Heart left ventricle (tissue), 16 donors: Measurements from ENCODE around the gene TMPO. TPM values are rescaled to one million over a fixed set of nuclear protein-coding genes. Genes with fewer than 3 reads are reported as not detected.

Experiments
- ATAC-seq, 4 donors: fragments of 200-7000 bp; cut with Tn5 transposase; one replicate each; pipeline ENCODE4 v1.9.1; 2020 to 2022; ENCODE audit warnings: moderate library complexity in 4 of 4, mild to moderate bottlenecking in 3 of 4, moderate number of reproducible peaks in 1 of 4
- DNase-seq, 5 donors: peaks; one replicate each; pipeline ENCODE4 v3.0.0-alpha.2; 2020
- H3K27ac ChIP-seq, 12 donors: fragments of 200-600 bp; sonication (generic) in 4 of 12; one replicate each; pipeline versions ENCODE4 v1.5.0 to v1.8.0; 2016 to 2022; ENCODE audit warnings: mild to moderate bottlenecking in 2 of 12
- H3K27me3 ChIP-seq, 9 donors: fragments of 200-600 bp; sonication (generic) in 2 of 9; one replicate each; pipeline versions ENCODE4 v1.5.1 to v1.8.0; 2016 to 2022; ENCODE audit warnings: mild to moderate bottlenecking in 3 of 9
- H3K36me3 ChIP-seq, 9 donors: fragments of 200-600 bp; sonication (generic) in 2 of 9; one replicate each; pipeline versions ENCODE4 v1.5.0 to v1.8.0; 2018 to 2022; ENCODE audit warnings: mild to moderate bottlenecking in 2 of 9
- H3K4me1 ChIP-seq, 12 donors: fragments of 200-600 bp; sonication (generic) in 4 of 12; one replicate each; pipeline versions ENCODE4 v1.5.0 to v1.8.0; 2016 to 2022; ENCODE audit warnings: mild to moderate bottlenecking in 3 of 12
- H3K4me3 ChIP-seq, 12 donors: fragments of 200-600 bp; sonication (generic) in 4 of 12; one replicate each; pipeline versions ENCODE4 v1.5.0 to v1.8.0; 2017 to 2022; ENCODE audit warnings: mild to moderate bottlenecking in 9 of 12, moderate library complexity in 4 of 12
- H3K9me3 ChIP-seq, 12 donors: fragments of 200-600 bp; sonication (generic) in 4 of 12; one replicate each; pipeline versions ENCODE4 v1.5.0 to v1.8.0; 2016 to 2022; ENCODE audit warnings: mild to moderate bottlenecking in 1 of 12
- POLR2A ChIP-seq, 2 donors: fragments of 450-650 bp; IDR thresholded peaks; one replicate each; pipeline ENCODE4 v1.6.1; 2017; ENCODE audit warnings: antibody characterized with exemption in 2 of 2, mild to moderate bottlenecking in 2 of 2, moderate library complexity in 2 of 2
- whole genome bisulfite sequencing, 4 donors: extraction: QIAGEN DNeasy Blood & Tissue Kit in 2 of 4; methylation state at CpG; one replicate each; pipeline versions ENCODE4 v1.1.5 to v1.1.7; 2013 to 2018; 5-methylcytosine and 5-hydroxymethylcytosine counted together
- intact Hi-C, 10 donors: fragments of 100-400 bp; cut with DNase I; formaldehyde crosslinking; loops; one replicate each; pipeline versions ENCODE4 v1.11.1 to v1.14.2; 2022
- polyA plus RNA-seq, 2 donors: library from polyadenylated mRNA; stranded (reverse); fragments of 200-250 nt; gene quantifications; one replicate each; pipeline ENCODE4 v1.2.3, GENCODE V29; 2013
- total RNA-seq, 9 donors: library from RNA; depleted of rRNA in 2 of 9; stranded (reverse); fragments of >200 nt in 2 of 9; fragmentation: NEBNext Ultra II Directional in 3 of 9; extraction: Animal tissue kit (Norgen Biotek cat#: 25700) in 3 of 9; gene quantifications; one replicate each; pipeline versions ENCODE4 v1.1.0 to v1.2.4, GENCODE V29; 2016 to 2023
- TF ChIP-seq, protein P1 (sequence below), 12 donors: fragments of 200-600 bp; sonication (generic) in 4 of 12; IDR thresholded peaks; one replicate each; pipeline versions ENCODE4 v1.5.0 to v1.8.0; 2018 to 2022; ENCODE audit warnings: antibody characterized with exemption in 12 of 12, mild to moderate bottlenecking in 5 of 12
- donor health status: ischemic (EF 13 %, LVEDD 7.1; RV severe dilation, severe dysfunction).
- donor health status: healthy with polysubstance abuse.
- donor health status: DM: no; HTN: yes; CAD: no.
- donor health status: DM: no; HTN: no; CAD: no.
- donor health status: ischemic (EF 25% LVEDD 6.9; RV normal size, moderate dysfunction).
- donor health status: ischemic (EF 25% LVEDD 5.7; RV mildly dilated, moderate dysfunction).
- donor health status: healthy.
- donor health status: DM: yes; HTN: yes; CAD: no.
- donor health status: ischemic (EF 35%, LVEDD 5.7; RV mildly dilated, moderate dysfunction).
- donor health status: nonischemic (EF 11% LVEDD 7.7; RV severe dilation, severe dysfunction).
- donor health status: DM: yes; HTN: yes; CAD: no.
- donor health status: PGD.
- donor health status: ischemic (EF 29% LVEDD 5.4; RV normal size, mild dysfunction).
- donor health status: nonischemic (EF 23%, LVEDD 6.1; RV moderate dilation, normal function).

The TMPO gene
- total and polyA plus RNA-seq, 11 donors, result 11.2 to 30.5 (median 16.5) TPM

DNA sequence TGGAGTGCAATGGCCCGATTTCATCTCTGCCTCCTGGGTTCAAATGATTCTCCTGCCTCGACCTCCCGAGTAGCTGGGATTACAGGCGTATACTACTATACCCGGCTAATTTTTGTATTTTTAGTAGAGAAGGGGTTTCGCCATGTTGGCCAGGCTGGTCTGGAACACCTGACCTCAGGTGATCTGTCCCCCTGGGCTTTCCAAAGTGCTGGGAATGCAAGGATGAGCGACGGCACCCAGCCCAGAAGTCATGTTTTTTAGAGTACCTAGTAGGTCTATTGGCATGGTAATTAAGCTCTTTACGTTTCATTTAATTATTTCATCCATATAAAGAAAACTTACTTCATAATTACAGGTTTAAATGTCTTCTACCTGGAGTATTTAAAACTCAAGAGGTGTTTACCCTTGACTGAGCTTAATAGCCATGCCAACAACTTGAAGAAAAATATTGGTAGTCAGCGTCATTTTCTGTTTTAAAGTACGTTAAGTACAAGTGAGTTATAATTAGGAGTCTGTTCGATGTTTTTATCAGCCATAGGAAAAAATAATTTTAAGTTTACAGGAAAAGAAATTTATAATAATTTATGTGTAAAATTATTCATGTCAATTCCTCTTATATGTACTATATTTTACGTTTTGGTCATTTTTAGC is 4.0 kb downstream of the TMPO start:
- no peak for DNase-seq
- H3K27me3 ChIP-seq, result no peaks in the 10 kb centered on the region
- WGBS, 4 donors, result 83 to 85% (median 84%) methylated on average over 13 of the region's 13 CpGs
- no peak for TF ChIP-seq POLR2A (IDR thresholded peaks at IDR 0.05)
- TF ChIP-seq, protein P1, sequence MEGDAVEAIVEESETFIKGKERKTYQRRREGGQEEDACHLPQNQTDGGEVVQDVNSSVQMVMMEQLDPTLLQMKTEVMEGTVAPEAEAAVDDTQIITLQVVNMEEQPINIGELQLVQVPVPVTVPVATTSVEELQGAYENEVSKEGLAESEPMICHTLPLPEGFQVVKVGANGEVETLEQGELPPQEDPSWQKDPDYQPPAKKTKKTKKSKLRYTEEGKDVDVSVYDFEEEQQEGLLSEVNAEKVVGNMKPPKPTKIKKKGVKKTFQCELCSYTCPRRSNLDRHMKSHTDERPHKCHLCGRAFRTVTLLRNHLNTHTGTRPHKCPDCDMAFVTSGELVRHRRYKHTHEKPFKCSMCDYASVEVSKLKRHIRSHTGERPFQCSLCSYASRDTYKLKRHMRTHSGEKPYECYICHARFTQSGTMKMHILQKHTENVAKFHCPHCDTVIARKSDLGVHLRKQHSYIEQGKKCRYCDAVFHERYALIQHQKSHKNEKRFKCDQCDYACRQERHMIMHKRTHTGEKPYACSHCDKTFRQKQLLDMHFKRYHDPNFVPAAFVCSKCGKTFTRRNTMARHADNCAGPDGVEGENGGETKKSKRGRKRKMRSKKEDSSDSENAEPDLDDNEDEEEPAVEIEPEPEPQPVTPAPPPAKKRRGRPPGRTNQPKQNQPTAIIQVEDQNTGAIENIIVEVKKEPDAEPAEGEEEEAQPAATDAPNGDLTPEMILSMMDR (IDR thresholded peaks at IDR 0.05), result no peak
- H3K9me3 ChIP-seq, result no peaks in the 10 kb centered on the region
- peaks cover 0 to 47% (median 15%) of the 10 kb centered on the region in 12 donors for H3K4me1 ChIP-seq
- H3K4me3 ChIP-seq, result peak overlapping the region in 1 of 12 donors; percentile 98
- no peak for ATAC-seq
- intact Hi-C loops, result loop anchor here in 3 of 10 donors (5.0 kb wide), 2 partner anchors 73 to 97 kb away; partner anchors contain the start of gene SLC25A3 (in 1 of the 3)
- H3K27ac ChIP-seq, result no peak overlapping the region
- H3K36me3 ChIP-seq, result peaks cover 0 to 9% (median 5%) of the 10 kb centered on the region in 9 donors

DNA sequence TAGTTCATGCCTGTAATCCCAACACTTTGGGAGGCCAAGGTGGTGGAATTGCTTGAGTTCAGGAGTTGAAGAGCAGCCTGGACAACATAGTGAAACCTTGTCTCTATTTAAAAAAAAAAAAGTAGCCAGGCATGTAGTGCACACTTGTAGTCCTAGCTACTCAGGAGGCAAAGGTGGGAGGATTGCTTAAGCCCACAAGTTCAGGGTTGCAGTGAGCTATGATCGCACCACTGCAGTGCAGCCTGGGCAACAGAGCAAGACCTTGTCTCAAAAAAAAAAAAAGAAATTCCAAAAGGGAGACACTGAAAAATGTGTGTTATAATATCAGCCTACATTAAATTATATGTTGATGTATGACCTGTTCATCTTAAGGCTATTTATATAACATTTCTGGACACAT is 14.7 kb downstream of the TMPO start:
- Histone ChIP-seq H3K4me3 (no peak overlapping the region), H3K27ac (no peak overlapping the region), H3K9me3 (no peaks in the 10 kb centered on the region), H3K4me1 (no peaks in the 10 kb centered on the region), H3K27me3 (no peaks in the 10 kb centered on the region), H3K36me3 (peaks cover 0 to 73% (median 62%) of the 10 kb centered on the region in 9 donors)
- ATAC-seq, result no peak
- DNase-seq, result no peak
- intact Hi-C loops, result no loop called here
- WGBS, 4 donors, result 89 to 100% (median 99%) methylated on average over 1 of the region's 1 CpG
- TF ChIP-seq, protein P1 (IDR thresholded peaks at IDR 0.05), result no peak
- TF ChIP-seq POLR2A (IDR thresholded peaks at IDR 0.05), result no peak

DNA sequence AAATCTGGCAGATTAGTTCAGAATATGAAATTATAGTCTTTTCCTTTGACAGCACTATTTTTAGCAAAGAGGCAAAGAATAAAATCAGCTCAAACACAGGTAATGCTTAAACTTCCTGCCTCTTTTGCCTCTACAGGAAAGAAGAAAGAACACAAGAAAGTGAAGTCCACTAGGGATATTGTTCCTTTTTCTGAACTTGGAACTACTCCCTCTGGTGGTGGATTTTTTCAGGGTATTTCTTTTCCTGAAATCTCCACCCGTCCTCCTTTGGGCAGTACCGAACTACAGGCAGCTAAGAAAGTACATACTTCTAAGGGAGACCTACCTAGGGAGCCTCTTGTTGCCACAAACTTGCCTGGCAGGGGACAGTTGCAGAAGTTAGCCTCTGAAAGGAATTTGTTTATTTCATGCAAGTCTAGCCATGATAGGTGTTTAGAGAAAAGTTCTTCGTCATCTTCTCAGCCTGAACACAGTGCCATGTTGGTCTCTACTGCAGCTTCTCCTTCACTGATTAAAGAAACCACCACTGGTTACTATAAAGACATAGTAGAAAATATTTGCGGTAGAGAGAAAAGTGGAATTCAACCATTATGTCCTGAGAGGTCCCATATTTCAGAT is 17.4 kb downstream of the TMPO start:
- WGBS, 4 donors, result 71 to 78% (median 74%) methylated on average over 4 of the region's 4 CpGs
- no peaks in the 10 kb centered on the region for H3K27me3 ChIP-seq
- peaks cover 0 to 100% (median 79%) of the 10 kb centered on the region in 9 donors for H3K36me3 ChIP-seq
- H3K9me3 ChIP-seq, result no peaks in the 10 kb centered on the region
- TF ChIP-seq, protein P1 (IDR thresholded peaks at IDR 0.05), result peak; percentile 37 to 67 (median 52)
- no peak for TF ChIP-seq POLR2A (IDR thresholded peaks at IDR 0.05)
- H3K4me1 ChIP-seq, result no peaks in the 10 kb centered on the region
- DNase-seq (no peak), ATAC-seq (no peak)
- no peak overlapping the region for H3K4me3 ChIP-seq
- H3K27ac ChIP-seq, result no peak overlapping the region
- intact Hi-C loops, result no loop called here

DNA sequence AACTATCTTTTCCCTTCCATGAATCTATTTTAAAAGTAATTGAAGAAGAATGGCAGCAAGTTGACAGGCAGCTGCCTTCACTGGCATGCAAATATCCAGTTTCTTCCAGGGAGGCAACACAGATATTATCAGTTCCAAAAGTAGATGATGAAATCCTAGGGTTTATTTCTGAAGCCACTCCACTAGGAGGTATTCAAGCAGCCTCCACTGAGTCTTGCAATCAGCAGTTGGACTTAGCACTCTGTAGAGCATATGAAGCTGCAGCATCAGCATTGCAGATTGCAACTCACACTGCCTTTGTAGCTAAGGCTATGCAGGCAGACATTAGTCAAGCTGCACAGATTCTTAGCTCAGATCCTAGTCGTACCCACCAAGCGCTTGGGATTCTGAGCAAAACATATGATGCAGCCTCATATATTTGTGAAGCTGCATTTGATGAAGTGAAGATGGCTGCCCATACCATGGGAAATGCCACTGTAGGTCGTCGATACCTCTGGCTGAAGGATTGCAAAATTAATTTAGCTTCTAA is 18.4 kb downstream of the TMPO start:
- intact Hi-C loops, result no loop called here
- no peak for DNase-seq
- no peak overlapping the region for H3K27ac ChIP-seq
- H3K9me3 ChIP-seq, result no peaks in the 10 kb centered on the region
- no peak for TF ChIP-seq POLR2A (IDR thresholded peaks at IDR 0.05)
- TF ChIP-seq, protein P1 (IDR thresholded peaks at IDR 0.05), result no peak
- peaks cover 0 to 100% (median 80%) of the 10 kb centered on the region in 9 donors for H3K36me3 ChIP-seq
- no peaks in the 10 kb centered on the region for H3K4me1 ChIP-seq
- ATAC-seq, result no peak
- 89 to 94% (median 90%) methylated on average over 4 of the region's 4 CpGs for WGBS, 4 donors
- H3K27me3 ChIP-seq, result no peaks in the 10 kb centered on the region
- H3K4me3 ChIP-seq, result no peak overlapping the region
